ENCODE data around the gene SCP2.

- no peak for TF ChIP-seq CTCF (IDR thresholded peaks at IDR 0.05)
- TF ChIP-seq POLR2A (IDR thresholded peaks at IDR 0.05) = no peak
Observed at GRCh38 chr1:53081384-53082066, 154.4 kb downstream of the SCP2 start.
